GM12878 (cell line): ENCODE data around the gene NUDT1. TPM values are rescaled to one million over a fixed set of nuclear protein-coding genes. Genes with fewer than 3 reads are reported as not detected.

ENCODE experiments used
- ATAC-seq: fragments of 200-7000 bp; cut with Tn5 transposase; 3 replicates; pipeline ENCODE4 v1.9.1; 2020; ENCODE audit warnings: mild to moderate bottlenecking, moderate library complexity
- BruUV-seq: library from RNA; stranded (reverse); fragments of 400-500 nt; replicated peaks from 2 replicates; lab custom pipeline; 2021; lab: Mats Ljungman, UMichigan
- CTCF ChIA-PET: fragments of 300-600 bp; sonication (Branson Sonifier 250); formaldehyde crosslinking; extraction: SDS; loops from one replicate; lab custom pipeline; 2021; ENCODE audit warnings: inconsistent platforms; lab: Yijun Ruan, JAX
- POLR2A ChIA-PET: fragments of 350-600 bp; formaldehyde crosslinking; extraction: SDS; loops from one replicate; lab custom pipeline; 2021; ENCODE audit warnings: inconsistent platforms; lab: Charles Lee
- RAD21 ChIA-PET: fragments of 300-600 bp; sonication (Branson Sonifier 250); formaldehyde crosslinking; loops from one replicate; lab custom pipeline; 2023; ENCODE audit warnings: antibody characterized with exemption; ENCODE audit not compliant: unreplicated experiment; lab: Charles Lee
- SMC1A ChIA-PET: fragments of 300-600 bp; sonication (Branson Sonifier 250); formaldehyde crosslinking; loops from one replicate; lab custom pipeline; 2023; ENCODE audit not compliant: unreplicated experiment, uncharacterized antibody; lab: Charles Lee
- DNase-seq: peaks from one replicate; pipeline ENCODE4 v3.0.0-alpha.2; 2011; ENCODE audit warnings: low read depth, low spot score
- FAIRE-seq: peaks from 3 replicates; lab custom pipeline; 2011; peaks lifted over from hg19 to GRCh38; lab: Jason Lieb, UNC
- H2AFZ ChIP-seq: 2 replicates; pipeline ENCODE4 v1.6.0; 2011; ENCODE audit warnings: low read depth, low read length, control low read depth; ENCODE audit not compliant: control insufficient read depth
- H3K27ac ChIP-seq: 2 replicates; pipeline ENCODE4 v1.5.1; 2011; ENCODE audit warnings: control low read depth; ENCODE audit not compliant: control insufficient read depth, insufficient read depth
- H3K27me3 ChIP-seq, 2 experiments: replicated peaks in 1 of 2; 2 replicates each; pipeline versions ENCODE4 v1.6.0 to v1.6.1; 2011; ENCODE audit warnings: low read length in 1 of 2; ENCODE audit not compliant: control insufficient read depth in 2 of 2, insufficient read depth in 2 of 2
- H3K36me3 ChIP-seq, 2 experiments: 2 replicates each; pipeline ENCODE4 v1.5.1; 2011; ENCODE audit warnings: low read length in 1 of 2; ENCODE audit not compliant: control insufficient read depth in 2 of 2, insufficient read depth in 2 of 2
- H3K4me1 ChIP-seq: 2 replicates; pipeline ENCODE4 v1.6.1; 2011; ENCODE audit warnings: mild to moderate bottlenecking, low read length, moderate library complexity, mixed read lengths; ENCODE audit not compliant: control insufficient read depth, insufficient read depth
- H3K4me2 ChIP-seq: 2 replicates; pipeline ENCODE4 v1.6.0; 2011; ENCODE audit warnings: control low read depth; ENCODE audit not compliant: control insufficient read depth, insufficient read depth
- H3K4me3 ChIP-seq: fragments of 200-600 bp; sonication (generic); 2 replicates; pipeline ENCODE4 v1.5.1; 2016
- H3K79me2 ChIP-seq: 2 replicates; pipeline ENCODE4 v1.6.0; 2011; ENCODE audit warnings: low read length; ENCODE audit not compliant: control insufficient read depth, insufficient read depth
- H3K9ac ChIP-seq: 2 replicates; pipeline ENCODE4 v1.8.0; 2011; ENCODE audit warnings: low read length, control low read depth, mixed read lengths; ENCODE audit not compliant: control insufficient read depth, insufficient read depth
- H3K9me3 ChIP-seq: replicated peaks from 3 replicates; pipeline ENCODE4 v1.5.1; 2011; ENCODE audit warnings: mild to moderate bottlenecking, low read length; ENCODE audit not compliant: control insufficient read depth, insufficient read depth
- H4K20me1 ChIP-seq: 2 replicates; pipeline ENCODE4 v1.6.0; 2011; ENCODE audit not compliant: control insufficient read depth, insufficient read depth
- BACH1 ChIP-seq: fragments of 450-650 bp; IDR thresholded peaks from 2 replicates; pipeline ENCODE4 v1.6.1; 2017; ENCODE audit warnings: mild to moderate bottlenecking, borderline replicate concordance
- ETV6 ChIP-seq, 2 experiments: fragments of 450-650 bp in 1 of 2; IDR thresholded peaks in 1 of 2; conservative IDR thresholded peaks in 1 of 2; 2 replicates each; pipeline ENCODE4 v1.6.1; 2014; ENCODE audit warnings: antibody characterized with exemption in 1 of 2, borderline replicate concordance in 1 of 2, low read depth in 1 of 2, mild to moderate bottlenecking in 1 of 2, moderate library complexity in 1 of 2
- HDAC2 ChIP-seq: fragments of 200-600 bp; sonication (generic); IDR thresholded peaks from 2 replicates; pipeline ENCODE4 v1.6.1; 2017
- IKZF2 ChIP-seq, 2 experiments: fragments of 450-650 bp; IDR thresholded peaks; 2 replicates each; pipeline ENCODE4 v1.6.1; 2017; ENCODE audit warnings: mild to moderate bottlenecking in 2 of 2, moderate library complexity in 2 of 2
- JUNB ChIP-seq: IDR thresholded peaks from 2 replicates; pipeline ENCODE4 v1.6.1; 2016; ENCODE audit warnings: antibody characterized with exemption, mild to moderate bottlenecking
- MYC ChIP-seq: IDR thresholded peaks from 2 replicates; pipeline ENCODE4 v1.6.1; 2011; ENCODE audit warnings: mild to moderate bottlenecking, low read length, moderate library complexity, inconsistent platforms; ENCODE audit not compliant: insufficient read depth, insufficient replicate concordance, insufficient read length, severe bottlenecking
- NBN ChIP-seq: fragments of 450-650 bp; IDR thresholded peaks from 2 replicates; pipeline ENCODE4 v1.6.1; 2016
- PAX5 ChIP-seq: IDR thresholded peaks from 2 replicates; pipeline ENCODE4 v1.6.1; 2011; ENCODE audit warnings: low read depth, low read length, borderline replicate concordance
- PBX3 ChIP-seq: IDR thresholded peaks from 2 replicates; pipeline ENCODE4 v1.6.1; 2011; ENCODE audit warnings: mild to moderate bottlenecking, low read depth, low read length, moderate library complexity; ENCODE audit not compliant: insufficient replicate concordance
- PML ChIP-seq: IDR thresholded peaks from 2 replicates; pipeline ENCODE4 v1.6.1; 2012; ENCODE audit warnings: low read length, inconsistent platforms
- RB1 ChIP-seq: fragments of 450-650 bp; formaldehyde crosslinking; IDR thresholded peaks from 2 replicates; pipeline ENCODE4 v1.6.1; 2017; ENCODE audit warnings: mild to moderate bottlenecking, borderline replicate concordance
- RUNX3 ChIP-seq: IDR thresholded peaks from 2 replicates; pipeline ENCODE4 v1.6.1; 2012; ENCODE audit warnings: low read length, inconsistent platforms
- TARDBP ChIP-seq: IDR thresholded peaks from 2 replicates; pipeline ENCODE4 v1.6.1; 2016; ENCODE audit warnings: borderline replicate concordance
- USF1 ChIP-seq: IDR thresholded peaks from 2 replicates; pipeline ENCODE4 v1.6.1; 2011; ENCODE audit warnings: borderline replicate concordance, low read depth, mild to moderate bottlenecking, moderate library complexity, mixed read lengths, low read length; ENCODE audit not compliant: insufficient read depth; ENCODE audit errors: extremely low read length
- ZSCAN29 ChIP-seq: fragments of 450-650 bp; IDR thresholded peaks from 2 replicates; pipeline ENCODE4 v1.6.1; 2017; ENCODE audit warnings: mild to moderate bottlenecking, moderate library complexity
- WGBS: methylation state at CpG from one replicate; pipeline ENCODE4 v1.1.6; 2016; ENCODE audit warnings: low lambda C conversion rate; ENCODE audit not compliant: insufficient replicate concordance, insufficient coverage; ENCODE audit errors: missing lambda C conversion rate; 5-methylcytosine and 5-hydroxymethylcytosine counted together
- in situ Hi-C: fragments of 300-500 bp; cut with MboI; formaldehyde crosslinking; loops from 9 replicates; pipeline ENCODE4 v1.14.3; 2018; ENCODE audit warnings: mixed read lengths
- intact Hi-C: fragments of 100-400 bp; cut with micrococcal nuclease; formaldehyde crosslinking; loops from one replicate; pipeline ENCODE4 v1.14.2; 2022; ENCODE audit not compliant: unreplicated experiment
- polyA plus RNA-seq, 11 experiments: library from polyadenylated mRNA; depleted of rRNA in 4 of 11; unstranded in 6 of 11; stranded (reverse) in 5 of 11; fragments of >200 nt; fragmentation: Nextera tagmentation in 4 of 11; fragmentation: Illumina TruSeq in 1 of 11; extraction: Ambion mirVana in 4 of 11; extraction: Trizol in 1 of 11; gene quantifications; 1 replicate in 1 of 11; 2 replicates in 10 of 11; pipeline versions ENCODE4 v1.2.1 to v1.2.3, GENCODE V29; 2011 to 2016; ENCODE audit warnings: inconsistent platforms in 2 of 11, missing spikeins in 2 of 11, low read depth in 1 of 11
- total RNA-seq, 4 experiments: library from RNA; depleted of rRNA in 3 of 4; stranded (reverse); fragments of >200 nt in 3 of 4; fragmentation: Illumina TruSeq in 1 of 4; extraction: Trizol in 1 of 4; gene quantifications; 2 replicates each; pipeline versions ENCODE4 v1.2.1 to v1.2.3, GENCODE V29; 2013 to 2021

Gene NUDT1
- total and polyA plus RNA-seq, 10 of the 15 experiments (the other 5 are each of a cell fraction or from before 2014, with no cell fraction given) = 7.7 to 122 (median 59.2) TPM

DNA sequence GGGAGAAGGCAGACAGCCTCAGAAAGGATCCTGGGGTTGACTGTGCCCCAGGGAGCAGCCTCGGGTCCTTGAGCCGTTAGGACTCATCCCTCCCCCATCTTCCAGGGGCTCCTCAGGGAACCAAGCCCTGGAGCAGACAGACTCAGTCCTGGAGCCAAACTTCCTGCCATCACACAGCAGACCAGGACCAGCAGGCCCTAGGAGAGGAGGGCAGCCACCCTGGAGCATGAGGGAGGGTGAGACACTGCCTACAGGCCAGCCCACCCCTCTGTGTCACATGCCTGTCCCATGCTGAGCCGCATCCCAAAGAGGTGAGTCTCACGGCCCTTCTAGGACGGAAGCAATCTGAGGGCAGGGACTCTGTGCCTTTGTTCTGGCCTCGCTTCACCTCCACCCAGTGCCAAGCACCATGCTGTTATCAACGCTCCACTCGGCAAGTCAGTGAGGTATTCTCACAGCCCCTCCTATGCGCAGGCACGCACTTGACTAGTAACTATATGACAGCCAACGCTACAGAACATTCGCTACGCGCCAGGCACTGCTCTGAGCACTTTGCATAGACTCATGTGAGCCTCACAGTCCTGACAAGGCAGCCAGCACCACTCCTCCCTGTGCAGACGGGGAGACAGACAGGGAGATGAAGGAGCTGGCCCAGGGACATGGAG is 28.3 kb upstream of the NUDT1 start:
- H3K36me3 ChIP-seq = peaks cover 24 to 56% of the 10 kb centered on the region in 2 experiments; a peak in 3 of 4 replicates
- in situ Hi-C loops = loop anchor here (5.0 to 10.0 kb wide), 2 partner anchors 549 to 641 kb away; partner anchors contain the start of gene PSMG3

More for the DNA sequence above, 28.3 kb upstream of the NUDT1 start:
- DNase-seq = no peak
- H3K27ac ChIP-seq = no peak overlapping the region
- H2AFZ ChIP-seq = no peak overlapping the region
- H3K9me3 ChIP-seq = no peaks in the 10 kb centered on the region
- ATAC-seq = no peak
- peaks cover 3% of the 10 kb centered on the region for H3K79me2 ChIP-seq
- no peak for FAIRE-seq
- H3K4me1 ChIP-seq = peaks cover 11% of the 10 kb centered on the region
- WGBS = 95% methylated on average over 15 of the region's 15 CpGs
- RAD21 ChIA-PET = no interaction called here
- H3K4me2 ChIP-seq = no peak overlapping the region
- H3K27me3 ChIP-seq = no peaks in the 10 kb centered on the region
- no peak overlapping the region for H3K9ac ChIP-seq
- no TSS peak for BruUV-seq
- CTCF ChIA-PET = no interaction called here
- intact Hi-C loops = no loop called here
- SMC1A ChIA-PET = no interaction called here
- POLR2A ChIA-PET = no interaction called here
- no peak overlapping the region for H3K4me3 ChIP-seq
- no peaks in the 10 kb centered on the region for H4K20me1 ChIP-seq
- TF ChIP-seq IKZF2 (IDR thresholded peaks at IDR 0.05) (no peak), JUNB (no peak), PML (no peak), USF1 (no peak), PBX3 (no peak), RUNX3 (no peak), TARDBP (no peak), ETV6 (conservative IDR thresholded peaks at IDR 0.05 in 1 of 2, IDR thresholded peaks at IDR 0.05 in 1 of 2; ENCODE audit: borderline replicate concordance in 1 of 2, low read depth in 1 of 2) (no peak), HDAC2 (no peak), MYC (no peak), PAX5 (no peak), NBN (no peak), ZSCAN29 (no peak), BACH1 (no peak), RB1 (no peak)
